Mucosa of descending colon (tissue), 3 donors: ENCODE results near the gene UCP3. TPM values are rescaled to one million over a fixed set of nuclear protein-coding genes. Genes with fewer than 3 reads are reported as not detected.
A peak's percentile ranks its signal among the peaks of the same experiment; 100 is the strongest.

Experiments used
- ATAC-seq: fragments of 200-7000 bp; cut with Tn5 transposase; one replicate; pipeline ENCODE4 v1.9.1; 2020; ENCODE audit warnings: mild to moderate bottlenecking, moderate library complexity
- DNase-seq, 3 donors: peaks; one replicate each; pipeline ENCODE4 v3.0.0-alpha.2; 2020
- H3K36me3 ChIP-seq: fragments of 200-600 bp; one replicate; pipeline ENCODE4 v1.8.0; 2021; ENCODE audit warnings: low read depth, mild to moderate bottlenecking
- H3K4me1 ChIP-seq: fragments of 200-600 bp; one replicate; pipeline ENCODE4 v1.8.0; 2021; ENCODE audit warnings: low read depth, mild to moderate bottlenecking
- H3K4me3 ChIP-seq: fragments of 200-600 bp; one replicate; pipeline ENCODE4 v1.8.0; 2021; ENCODE audit warnings: mild to moderate bottlenecking
- H3K9me3 ChIP-seq: fragments of 200-600 bp; one replicate; pipeline ENCODE4 v1.8.0; 2021; ENCODE audit warnings: mild to moderate bottlenecking
- intact Hi-C, 2 donors: fragments of 100-400 bp; cut with DNase I in 1 of 2; cut with micrococcal nuclease in 1 of 2; formaldehyde crosslinking; loops; one replicate each; pipeline versions ENCODE4 v1.11.0 to v1.11.1; 2022; cut with DNase I, micrococcal nuclease
- total RNA-seq, 3 donors: library from RNA; stranded (reverse); fragmentation: NEBNext Ultra II Directional in 2 of 3; extraction: Animal tissue kit (Norgen Biotek cat#: 25700) in 2 of 3; gene quantifications; one replicate each; pipeline versions ENCODE4 v1.2.1 to v1.2.4, GENCODE V29; 2021 to 2023
- TF ChIP-seq, protein P1 (sequence below): fragments of 200-600 bp; IDR thresholded peaks from one replicate; pipeline ENCODE4 v1.8.0; 2022; ENCODE audit warnings: antibody characterized with exemption, mild to moderate bottlenecking
- donor health status: DM: no; HTN: no; CAD: no; lungs with moderate emphysema.
- donor health status: DM: no; HTN: no; CAD: no.
- donor health status: DM: no; HTN: yes; CAD: no.

Gene UCP3
- total RNA-seq, 3 donors from 2014 or later: 0.90 to 2.8 (median 2.2) TPM

GRCh38 chr11:73969991-73970800 lies 38.7 kb downstream of the UCP3 start:
- no peaks in the 10 kb centered on the region for H3K36me3 ChIP-seq
- ATAC-seq (peak; percentile 11), DNase-seq (peak in 1 of 3 donors; percentile 28)
- H3K4me3 ChIP-seq: no peak overlapping the region
- intact Hi-C loops: no loop called here
- TF ChIP-seq, protein P1, sequence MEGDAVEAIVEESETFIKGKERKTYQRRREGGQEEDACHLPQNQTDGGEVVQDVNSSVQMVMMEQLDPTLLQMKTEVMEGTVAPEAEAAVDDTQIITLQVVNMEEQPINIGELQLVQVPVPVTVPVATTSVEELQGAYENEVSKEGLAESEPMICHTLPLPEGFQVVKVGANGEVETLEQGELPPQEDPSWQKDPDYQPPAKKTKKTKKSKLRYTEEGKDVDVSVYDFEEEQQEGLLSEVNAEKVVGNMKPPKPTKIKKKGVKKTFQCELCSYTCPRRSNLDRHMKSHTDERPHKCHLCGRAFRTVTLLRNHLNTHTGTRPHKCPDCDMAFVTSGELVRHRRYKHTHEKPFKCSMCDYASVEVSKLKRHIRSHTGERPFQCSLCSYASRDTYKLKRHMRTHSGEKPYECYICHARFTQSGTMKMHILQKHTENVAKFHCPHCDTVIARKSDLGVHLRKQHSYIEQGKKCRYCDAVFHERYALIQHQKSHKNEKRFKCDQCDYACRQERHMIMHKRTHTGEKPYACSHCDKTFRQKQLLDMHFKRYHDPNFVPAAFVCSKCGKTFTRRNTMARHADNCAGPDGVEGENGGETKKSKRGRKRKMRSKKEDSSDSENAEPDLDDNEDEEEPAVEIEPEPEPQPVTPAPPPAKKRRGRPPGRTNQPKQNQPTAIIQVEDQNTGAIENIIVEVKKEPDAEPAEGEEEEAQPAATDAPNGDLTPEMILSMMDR: no peak
- H3K4me1 ChIP-seq: peaks cover 17% of the 10 kb centered on the region
- no peaks in the 10 kb centered on the region for H3K9me3 ChIP-seq

- no peak for ATAC-seq
- DNase-seq: peak in 1 of 3 donors; percentile 5
- TF ChIP-seq, protein P1: no peak
- H3K4me3 ChIP-seq: no peak overlapping the region
- intact Hi-C loops: no loop called here
- H3K4me1 ChIP-seq: peaks cover 14% of the 10 kb centered on the region
- no peaks in the 10 kb centered on the region for H3K36me3 ChIP-seq
- H3K9me3 ChIP-seq: no peaks in the 10 kb centered on the region
Measured at GRCh38 chr11:73969091-73969490, 39.8 kb downstream of the UCP3 start.

DNA sequence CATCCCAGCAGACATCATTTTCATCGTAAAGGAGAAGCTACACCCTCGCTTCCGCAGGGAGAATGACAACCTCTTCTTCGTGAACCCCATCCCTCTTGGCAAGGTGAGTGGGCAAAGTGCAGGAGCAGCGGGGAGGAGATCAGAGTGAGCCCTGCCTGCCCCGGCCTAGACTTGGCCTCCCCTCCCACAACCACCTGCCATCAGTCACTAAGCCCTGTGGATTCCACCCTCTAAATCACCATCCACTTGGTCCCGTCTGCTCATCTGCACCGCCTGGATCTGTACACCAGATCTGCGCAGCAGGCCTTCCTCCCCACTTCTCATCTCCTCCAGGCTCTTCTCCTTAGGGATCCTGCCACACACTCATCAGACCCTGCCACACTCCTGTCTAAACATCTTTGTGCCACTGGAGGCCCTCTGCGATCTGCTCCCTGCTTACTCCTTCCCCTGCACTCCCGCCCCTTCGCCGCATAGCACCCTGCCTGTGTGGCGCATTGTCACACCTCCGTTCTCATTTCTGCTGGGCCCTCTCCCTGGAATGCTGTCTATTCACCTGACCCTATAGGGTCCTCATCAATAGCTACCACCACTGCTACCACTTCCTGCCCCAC lies 40.4 kb downstream of the UCP3 start:
- Histone ChIP-seq H3K4me1 (peaks cover 7% of the 10 kb centered on the region), H3K9me3 (no peaks in the 10 kb centered on the region), H3K4me3 (no peak overlapping the region), H3K36me3 (no peaks in the 10 kb centered on the region)
- TF ChIP-seq, protein P1: no peak
- no peak for ATAC-seq
- intact Hi-C loops: no loop called here
- DNase-seq: peak in 1 of 3 donors; percentile 7

DNA sequence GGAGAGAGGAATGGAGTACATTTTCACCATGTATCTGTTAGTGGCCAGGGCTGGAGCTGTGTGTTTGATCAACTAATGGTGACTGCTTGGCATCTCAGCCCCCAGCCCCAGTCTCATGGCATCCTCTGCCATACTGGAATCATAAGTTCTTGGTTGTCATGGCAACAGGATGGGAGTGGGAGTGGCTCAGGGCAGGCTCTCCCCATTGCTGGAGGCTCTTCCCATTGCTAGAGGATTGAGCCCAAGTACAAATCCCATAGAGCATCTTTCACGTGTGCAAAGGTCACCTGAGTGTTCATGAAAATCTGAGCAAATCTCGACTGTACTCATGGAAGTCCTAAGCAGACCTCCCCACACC lies 43.1 kb downstream of the UCP3 start:
- no peaks in the 10 kb centered on the region for H3K36me3 ChIP-seq
- no peaks in the 10 kb centered on the region for H3K9me3 ChIP-seq
- TF ChIP-seq, protein P1: no peak
- DNase-seq (no peak), ATAC-seq (no peak)
- no peak overlapping the region for H3K4me3 ChIP-seq
- intact Hi-C loops: no loop called here
- H3K4me1 ChIP-seq: no peaks in the 10 kb centered on the region

DNA sequence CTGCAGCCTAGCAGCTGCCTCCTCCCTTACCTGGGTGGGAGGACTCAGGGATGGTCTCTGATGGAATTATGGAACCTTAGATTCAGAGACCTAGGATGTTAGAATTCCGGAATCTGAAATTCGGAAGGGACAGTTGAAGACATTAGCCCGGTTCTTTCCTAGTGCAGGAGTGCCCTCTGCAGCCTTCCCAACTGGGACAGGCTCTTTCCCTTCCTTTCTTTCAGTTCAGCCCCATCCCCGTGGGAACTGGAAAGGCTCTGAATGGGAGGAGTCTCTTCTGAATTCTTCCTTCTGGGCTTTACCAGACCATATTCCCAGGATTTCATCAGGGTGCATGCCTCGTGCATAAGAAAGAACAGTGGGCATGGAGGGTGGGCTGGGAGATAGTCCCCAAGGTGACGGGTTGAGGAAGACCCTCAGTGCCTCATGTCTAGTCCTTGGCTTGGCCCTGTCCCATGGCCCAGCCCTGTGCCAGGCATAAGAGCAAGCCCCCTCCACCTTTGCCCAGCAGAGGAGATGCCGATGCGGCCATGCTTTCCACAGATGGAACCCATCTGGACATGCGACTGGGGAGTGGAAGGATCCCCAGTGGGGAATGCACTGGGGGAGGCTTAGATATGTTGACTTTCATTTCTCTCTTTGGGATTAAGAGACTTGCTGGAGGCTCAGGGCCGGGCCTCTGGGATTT lies 43.7 kb downstream of the UCP3 start:
- Histone ChIP-seq H3K4me1 (no peaks in the 10 kb centered on the region), H3K4me3 (no peak overlapping the region), H3K36me3 (no peaks in the 10 kb centered on the region), H3K9me3 (no peaks in the 10 kb centered on the region)
- intact Hi-C loops: no loop called here
- DNase-seq (no peak), ATAC-seq (no peak)
- TF ChIP-seq, protein P1: no peak
